Measurements from ENCODE around the gene MCRIP1. TPM values are rescaled to one million over a fixed set of nuclear protein-coding genes. Genes with fewer than 3 reads are reported as not detected.

MCRIP1 gene
- total RNA-seq, 1 experiment from 2014 or later: 115 TPM

GRCh38 chr17:81868674-81869220 is 35.7 kb upstream of the MCRIP1 start:
- Histone ChIP-seq H3K27ac (ENCODE audit: low read length) (peak overlapping the region; percentile 98), H3K27me3 (ENCODE audit: control insufficient read depth, insufficient read depth, low read length) (no peaks in the 10 kb centered on the region), H3K36me3 (ENCODE audit: control insufficient read depth, insufficient read depth, low read length) (peaks cover 9% of the 10 kb centered on the region; the same call in 1 of the 2 replicates), H3K4me3 (ENCODE audit: low read depth in 2 of 2, low read length in 2 of 2) (peak overlapping the region; percentile 77 to 93), H3K9me3 (ENCODE audit: control insufficient read depth, insufficient read depth, low read depth, low read length) (no peaks in the 10 kb centered on the region), H3K4me1 (ENCODE audit: control insufficient read depth, insufficient read depth, low read length) (peaks cover 57% of the 10 kb centered on the region)
- intact Hi-C loops (cut with micrococcal nuclease; ENCODE audit: unreplicated experiment) (loop anchor here (10.0 kb wide), 1 partner anchor 156 kb away; the partner anchor contains the start of genes CENPX and LRRC45), in situ Hi-C loops (cut with HindIII; ENCODE audit: low pct_unique_long_range_greater_than_20kb, low sequenced_read_pairs) (no loop called here)
- TSS peak; percentile 92 for BruUV-seq (replicated peaks)
- CTCF ChIA-PET: no interaction called here
- TF ChIP-seq, protein P1, sequence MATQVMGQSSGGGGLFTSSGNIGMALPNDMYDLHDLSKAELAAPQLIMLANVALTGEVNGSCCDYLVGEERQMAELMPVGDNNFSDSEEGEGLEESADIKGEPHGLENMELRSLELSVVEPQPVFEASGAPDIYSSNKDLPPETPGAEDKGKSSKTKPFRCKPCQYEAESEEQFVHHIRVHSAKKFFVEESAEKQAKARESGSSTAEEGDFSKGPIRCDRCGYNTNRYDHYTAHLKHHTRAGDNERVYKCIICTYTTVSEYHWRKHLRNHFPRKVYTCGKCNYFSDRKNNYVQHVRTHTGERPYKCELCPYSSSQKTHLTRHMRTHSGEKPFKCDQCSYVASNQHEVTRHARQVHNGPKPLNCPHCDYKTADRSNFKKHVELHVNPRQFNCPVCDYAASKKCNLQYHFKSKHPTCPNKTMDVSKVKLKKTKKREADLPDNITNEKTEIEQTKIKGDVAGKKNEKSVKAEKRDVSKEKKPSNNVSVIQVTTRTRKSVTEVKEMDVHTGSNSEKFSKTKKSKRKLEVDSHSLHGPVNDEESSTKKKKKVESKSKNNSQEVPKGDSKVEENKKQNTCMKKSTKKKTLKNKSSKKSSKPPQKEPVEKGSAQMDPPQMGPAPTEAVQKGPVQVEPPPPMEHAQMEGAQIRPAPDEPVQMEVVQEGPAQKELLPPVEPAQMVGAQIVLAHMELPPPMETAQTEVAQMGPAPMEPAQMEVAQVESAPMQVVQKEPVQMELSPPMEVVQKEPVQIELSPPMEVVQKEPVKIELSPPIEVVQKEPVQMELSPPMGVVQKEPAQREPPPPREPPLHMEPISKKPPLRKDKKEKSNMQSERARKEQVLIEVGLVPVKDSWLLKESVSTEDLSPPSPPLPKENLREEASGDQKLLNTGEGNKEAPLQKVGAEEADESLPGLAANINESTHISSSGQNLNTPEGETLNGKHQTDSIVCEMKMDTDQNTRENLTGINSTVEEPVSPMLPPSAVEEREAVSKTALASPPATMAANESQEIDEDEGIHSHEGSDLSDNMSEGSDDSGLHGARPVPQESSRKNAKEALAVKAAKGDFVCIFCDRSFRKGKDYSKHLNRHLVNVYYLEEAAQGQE (IDR thresholded peaks at IDR 0.05; ENCODE audit: insufficient read depth in 1 of 2, low read depth in 2 of 2, low read length in 1 of 2): no peak
- TF ChIP-seq TCF7L2 (IDR thresholded peaks at IDR 0.05; ENCODE audit: low read depth, low read length) (no peak), SIN3A (IDR thresholded peaks at IDR 0.05; ENCODE audit: borderline replicate concordance, insufficient read depth, low read depth, low read length) (peak; percentile 68; the same call in 1 of the 2 replicates), CTCF (IDR thresholded peaks at IDR 0.05) (no peak), POLR2AphosphoS5 (IDR thresholded peaks at IDR 0.05; ENCODE audit: low read depth, low read length) (peak; percentile 66)
- POLR2A ChIA-PET: interaction anchor here (0.9 kb wide), 1 partner anchor 56 kb away, joined by 3 read pairs; no protein-coding TSS in a partner anchor
- no peak for DNase-seq (ENCODE audit: low read depth, low spot score)
- ATAC-seq: peak; percentile 32

GRCh38 chr17:81867991-81868673 is 35.0 kb upstream of the MCRIP1 start:
- no peaks in the 10 kb centered on the region for H3K9me3 ChIP-seq (ENCODE audit: control insufficient read depth, insufficient read depth, low read depth, low read length)
- CTCF ChIA-PET: no interaction called here
- peak overlapping the region; percentile 90 for H3K27ac ChIP-seq (ENCODE audit: low read length)
- intact Hi-C loops (cut with micrococcal nuclease; ENCODE audit: unreplicated experiment): loop anchor here (10.0 kb wide), 1 partner anchor 157 kb away; the partner anchor contains the start of genes CENPX and LRRC45
- ATAC-seq: peak; percentile 27
- no peaks in the 10 kb centered on the region for H3K27me3 ChIP-seq (ENCODE audit: control insufficient read depth, insufficient read depth, low read length)
- peak; percentile 17 for TF ChIP-seq SIN3A (IDR thresholded peaks at IDR 0.05; ENCODE audit: borderline replicate concordance, insufficient read depth, low read depth, low read length)
- no peak for TF ChIP-seq CTCF (IDR thresholded peaks at IDR 0.05)
- TF ChIP-seq TCF7L2 (IDR thresholded peaks at IDR 0.05; ENCODE audit: low read depth, low read length): peak; percentile 0
- TF ChIP-seq, protein P1 (IDR thresholded peaks at IDR 0.05; ENCODE audit: insufficient read depth in 1 of 2, low read depth in 2 of 2, low read length in 1 of 2): peak in 1 of 2 experiments; percentile 69; a peak in 1 of 4 replicates
- peak; percentile 36 for TF ChIP-seq POLR2AphosphoS5 (IDR thresholded peaks at IDR 0.05; ENCODE audit: low read depth, low read length)
- H3K4me1 ChIP-seq (ENCODE audit: control insufficient read depth, insufficient read depth, low read length): peaks cover 59% of the 10 kb centered on the region
- in situ Hi-C loops (cut with HindIII; ENCODE audit: low pct_unique_long_range_greater_than_20kb, low sequenced_read_pairs): no loop called here
- DNase-seq (ENCODE audit: low read depth, low spot score): no peak
- POLR2A ChIA-PET: no interaction called here
- peaks cover 9% of the 10 kb centered on the region; the same call in 1 of the 2 replicates for H3K36me3 ChIP-seq (ENCODE audit: control insufficient read depth, insufficient read depth, low read length)
- BruUV-seq (replicated peaks): no TSS peak
- no peak overlapping the region for H3K4me3 ChIP-seq (ENCODE audit: low read depth in 2 of 2, low read length in 2 of 2)
